ENCODE measurements around the gene SULT1C3.

SULT1C3 gene

DNA sequence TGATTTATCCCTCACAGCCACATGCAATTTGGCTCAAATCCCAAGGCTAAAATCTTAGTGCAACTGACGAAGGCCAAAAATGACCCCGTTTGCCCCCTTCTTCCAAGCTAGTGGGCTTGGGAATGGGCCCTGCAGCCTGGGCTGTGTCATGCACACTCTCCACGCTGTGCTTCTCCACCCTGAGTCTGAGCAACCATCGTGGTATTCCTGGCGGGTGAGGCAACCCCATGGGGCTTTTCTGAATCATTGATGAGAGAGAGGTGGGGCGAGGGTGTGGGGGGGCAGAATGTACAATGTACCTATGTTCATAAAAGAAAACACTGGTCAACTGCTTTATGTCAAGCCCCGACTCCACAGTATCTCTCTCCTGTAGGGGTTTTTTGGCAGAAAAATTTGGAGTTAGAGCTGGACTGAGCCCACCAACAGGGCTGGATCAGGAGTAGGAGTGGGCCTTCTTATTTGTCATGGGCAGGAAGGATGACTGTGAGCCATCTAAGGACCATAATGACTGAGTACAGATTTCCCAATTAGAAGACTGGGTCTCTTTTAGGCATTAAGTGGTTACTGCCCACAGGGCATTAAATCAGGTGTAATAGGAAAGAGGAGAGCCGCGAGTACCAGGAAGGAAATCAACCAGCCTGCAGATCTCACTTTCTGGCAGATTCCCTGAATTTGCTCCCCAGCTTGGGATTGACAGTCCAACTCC, 57.8 kb downstream of the SULT1C3 start:
- FAIRE-seq (no peak), DNase-seq (ENCODE audit: insufficient read length, low spot score) (no peak)

GRCh38 chr2:108301558-108301957, 61.8 kb downstream of the SULT1C3 start:
- FAIRE-seq: no peak
- no peak for DNase-seq (ENCODE audit: insufficient read length, low spot score)

- no peak for FAIRE-seq
- no peak for DNase-seq (ENCODE audit: insufficient read length, low spot score)
Measured at GRCh38 chr2:108304975-108305374, 65.2 kb downstream of the SULT1C3 start.

GRCh38 chr2:108305901-108306300, 66.1 kb downstream of the SULT1C3 start:
- DNase-seq (ENCODE audit: insufficient read length, low spot score) (no peak), FAIRE-seq (no peak)

GRCh38 chr2:108309903-108310302, 70.1 kb downstream of the SULT1C3 start:
- DNase-seq (ENCODE audit: insufficient read length, low spot score): no peak
- no peak for FAIRE-seq

Data from GM19239 (cell line).